Measurements from ENCODE around the gene C16orf90.

The C16orf90 gene

DNA sequence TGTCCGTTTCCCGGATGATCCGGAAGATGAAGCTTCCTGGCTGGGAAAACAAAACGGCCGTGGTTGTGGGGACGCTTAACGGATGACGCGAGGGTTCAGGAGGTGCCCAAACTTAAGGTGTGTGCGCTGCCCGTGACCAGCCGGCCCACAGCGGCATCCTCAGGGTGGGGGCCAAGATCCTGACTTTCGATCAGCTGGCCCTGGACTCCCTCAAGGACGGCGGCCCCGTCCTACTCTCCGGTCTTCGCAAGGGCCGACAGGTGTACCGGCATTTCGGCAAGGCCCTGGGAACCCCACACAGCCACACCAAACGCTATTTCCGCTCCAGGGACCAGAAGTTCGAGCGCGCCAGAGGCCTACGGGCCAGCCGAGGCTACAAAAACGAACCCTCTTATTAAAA is 1.1 kb upstream of the C16orf90 start:
- H3K9me3 ChIP-seq (ENCODE audit: insufficient read depth, low read length, severe bottlenecking): no peaks in the 10 kb centered on the region

GRCh38 chr16:3494386-3494973 is 809 bp downstream of the C16orf90 start:
- Histone ChIP-seq H3K4me1 (ENCODE audit: insufficient read depth, low read length) (no peaks in the 10 kb centered on the region), H3K36me3 (ENCODE audit: insufficient read depth, low read length) (no peaks in the 10 kb centered on the region), H3K9ac (ENCODE audit: low read depth, low read length) (no peak overlapping the region), H3K4me3 (ENCODE audit: low read depth in 1 of 2, low read length in 2 of 2) (no peak overlapping the region), H4K20me1 (ENCODE audit: insufficient read depth, low read length) (0 out of 2 replicates have a peak, but pooled peaks cover 8% of the 10 kb centered on the region), H3K79me2 (ENCODE audit: insufficient read depth, low read length) (no peaks in the 10 kb centered on the region), H3K4me2 (ENCODE audit: insufficient read depth, low read length) (no peak overlapping the region), H3K9me3 (ENCODE audit: insufficient read depth, low read length, severe bottlenecking) (no peaks in the 10 kb centered on the region), H3K27me3 (ENCODE audit: insufficient read depth, low read length, poor library complexity) (no peaks in the 10 kb centered on the region), H2AFZ (ENCODE audit: low read depth, low read length) (no peak overlapping the region), H3K27ac (ENCODE audit: low read length) (no peak overlapping the region)
- TF ChIP-seq, protein P1, sequence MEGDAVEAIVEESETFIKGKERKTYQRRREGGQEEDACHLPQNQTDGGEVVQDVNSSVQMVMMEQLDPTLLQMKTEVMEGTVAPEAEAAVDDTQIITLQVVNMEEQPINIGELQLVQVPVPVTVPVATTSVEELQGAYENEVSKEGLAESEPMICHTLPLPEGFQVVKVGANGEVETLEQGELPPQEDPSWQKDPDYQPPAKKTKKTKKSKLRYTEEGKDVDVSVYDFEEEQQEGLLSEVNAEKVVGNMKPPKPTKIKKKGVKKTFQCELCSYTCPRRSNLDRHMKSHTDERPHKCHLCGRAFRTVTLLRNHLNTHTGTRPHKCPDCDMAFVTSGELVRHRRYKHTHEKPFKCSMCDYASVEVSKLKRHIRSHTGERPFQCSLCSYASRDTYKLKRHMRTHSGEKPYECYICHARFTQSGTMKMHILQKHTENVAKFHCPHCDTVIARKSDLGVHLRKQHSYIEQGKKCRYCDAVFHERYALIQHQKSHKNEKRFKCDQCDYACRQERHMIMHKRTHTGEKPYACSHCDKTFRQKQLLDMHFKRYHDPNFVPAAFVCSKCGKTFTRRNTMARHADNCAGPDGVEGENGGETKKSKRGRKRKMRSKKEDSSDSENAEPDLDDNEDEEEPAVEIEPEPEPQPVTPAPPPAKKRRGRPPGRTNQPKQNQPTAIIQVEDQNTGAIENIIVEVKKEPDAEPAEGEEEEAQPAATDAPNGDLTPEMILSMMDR (IDR thresholded peaks at IDR 0.05; ENCODE audit: borderline replicate concordance, extremely low read depth, low read length, poor library complexity, severe bottlenecking): no peak
- no peak for TF ChIP-seq EZH2 (IDR thresholded peaks at IDR 0.05; ENCODE audit: borderline replicate concordance, low read depth, low read length, severe bottlenecking)
- no peak for ATAC-seq (ENCODE audit: insufficient read depth, low read depth)
- DNase-seq: no peak

More for the DNA sequence above, 1.1 kb upstream of the C16orf90 start:
- H3K4me1 ChIP-seq (ENCODE audit: insufficient read depth, low read length): peaks cover 9% of the 10 kb centered on the region
- no peak overlapping the region for H2AFZ ChIP-seq (ENCODE audit: low read depth, low read length)
- no peaks in the 10 kb centered on the region for H3K27me3 ChIP-seq (ENCODE audit: insufficient read depth, low read length, poor library complexity)
- no peak overlapping the region for H3K27ac ChIP-seq (ENCODE audit: low read length)
- no peak overlapping the region for H3K4me3 ChIP-seq (ENCODE audit: low read depth in 1 of 2, low read length in 2 of 2)
- H3K4me2 ChIP-seq (ENCODE audit: insufficient read depth, low read length): no peak overlapping the region
- no peak for TF ChIP-seq EZH2 (IDR thresholded peaks at IDR 0.05; ENCODE audit: borderline replicate concordance, low read depth, low read length, severe bottlenecking)
- TF ChIP-seq, protein P1 (IDR thresholded peaks at IDR 0.05; ENCODE audit: borderline replicate concordance, extremely low read depth, low read length, poor library complexity, severe bottlenecking): no peak
- DNase-seq (no peak), ATAC-seq (ENCODE audit: insufficient read depth, low read depth) (no peak)
- no peaks in the 10 kb centered on the region for H4K20me1 ChIP-seq (ENCODE audit: insufficient read depth, low read length)
- H3K79me2 ChIP-seq (ENCODE audit: insufficient read depth, low read length): peaks cover 5% of the 10 kb centered on the region; the same call in 1 of the 2 replicates
- H3K9ac ChIP-seq (ENCODE audit: low read depth, low read length): no peak overlapping the region
- H3K36me3 ChIP-seq (ENCODE audit: insufficient read depth, low read length): no peaks in the 10 kb centered on the region

DNA sequence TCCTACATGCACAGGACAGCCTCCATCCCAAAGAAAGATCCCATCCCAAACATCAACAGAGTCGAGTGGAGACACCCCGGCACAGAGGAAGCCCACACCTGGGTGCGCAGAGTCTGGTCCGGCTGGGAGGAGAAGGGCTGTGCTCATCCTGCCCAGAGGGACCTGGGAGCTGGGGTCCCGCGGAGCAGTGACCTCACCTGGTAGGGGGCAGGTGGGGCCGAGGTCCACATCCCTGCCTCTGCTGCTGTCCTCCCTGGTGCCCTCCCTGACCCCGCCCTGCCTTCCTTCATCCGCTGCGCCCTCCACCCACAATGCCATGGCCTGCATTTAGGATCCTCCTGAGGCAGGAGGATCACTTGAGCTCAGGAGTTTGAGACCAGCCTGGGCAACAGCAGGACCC is 2.9 kb downstream of the C16orf90 start:
- Histone ChIP-seq H2AFZ (ENCODE audit: low read depth, low read length) (no peak overlapping the region), H3K4me1 (ENCODE audit: insufficient read depth, low read length) (no peaks in the 10 kb centered on the region), H3K9ac (ENCODE audit: low read depth, low read length) (no peak overlapping the region), H3K27me3 (ENCODE audit: insufficient read depth, low read length, poor library complexity) (no peaks in the 10 kb centered on the region), H3K9me3 (ENCODE audit: insufficient read depth, low read length, severe bottlenecking) (no peaks in the 10 kb centered on the region), H3K79me2 (ENCODE audit: insufficient read depth, low read length) (no peaks in the 10 kb centered on the region), H3K36me3 (ENCODE audit: insufficient read depth, low read length) (peaks cover 9% of the 10 kb centered on the region; the same call in 1 of the 2 replicates), H4K20me1 (ENCODE audit: insufficient read depth, low read length) (peaks cover 9% of the 10 kb centered on the region; the same call in 1 of the 2 replicates), H3K4me2 (ENCODE audit: insufficient read depth, low read length) (no peak overlapping the region), H3K27ac (ENCODE audit: low read length) (no peak overlapping the region), H3K4me3 (ENCODE audit: low read depth in 1 of 2, low read length in 2 of 2) (no peak overlapping the region)
- TF ChIP-seq EZH2 (IDR thresholded peaks at IDR 0.05; ENCODE audit: borderline replicate concordance, low read depth, low read length, severe bottlenecking): no peak
- TF ChIP-seq, protein P1 (IDR thresholded peaks at IDR 0.05; ENCODE audit: borderline replicate concordance, extremely low read depth, low read length, poor library complexity, severe bottlenecking): no peak
- no peak for DNase-seq
- ATAC-seq (ENCODE audit: insufficient read depth, low read depth): no peak
